GM18526 (cell line): ENCODE results near the gene SYNGR1.

Experiments used
- POLR2A ChIP-seq: IDR thresholded peaks from 3 replicates; pipeline ENCODE4 v1.6.1; 2011; ENCODE audit not compliant: insufficient read length; ENCODE audit errors: extremely low read depth

The SYNGR1 gene

DNA sequence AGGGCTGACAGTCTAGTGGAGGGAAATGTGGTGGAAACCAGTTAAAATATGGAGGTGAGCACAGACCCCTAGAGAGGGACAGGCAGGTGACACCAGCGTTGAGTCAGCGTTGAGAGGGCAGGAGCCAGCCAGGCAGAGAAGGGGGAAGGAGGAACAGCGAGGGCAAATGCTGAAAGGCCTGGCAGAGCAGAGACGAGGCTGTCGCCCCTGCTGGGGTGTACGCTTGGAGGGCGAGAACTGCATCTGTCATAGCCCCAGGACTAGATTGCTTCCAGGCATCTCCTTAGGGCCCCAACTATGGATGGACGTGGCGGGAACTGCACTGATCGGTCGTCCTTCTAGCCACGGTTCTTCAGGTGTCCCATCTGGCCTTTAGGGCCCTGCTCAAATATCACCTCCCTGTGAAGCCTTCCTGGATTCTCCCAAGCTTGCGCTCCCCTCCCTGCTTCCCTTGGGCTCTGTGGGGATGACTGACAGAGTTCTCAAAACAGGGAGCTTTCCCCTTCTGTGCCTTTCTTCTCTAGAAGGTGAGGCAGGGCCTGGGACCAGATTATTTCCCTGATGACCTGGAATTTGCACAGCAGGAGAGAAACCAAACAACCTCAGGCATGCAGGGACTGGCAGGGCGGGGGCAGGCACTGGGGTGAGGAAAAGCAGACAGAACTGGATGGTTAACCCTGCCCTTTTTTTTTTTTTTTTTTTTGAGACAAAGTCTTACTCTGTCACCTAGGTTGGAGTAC lies 11.1 kb downstream of the SYNGR1 start:
- TF ChIP-seq POLR2A, result no peak

DNA sequence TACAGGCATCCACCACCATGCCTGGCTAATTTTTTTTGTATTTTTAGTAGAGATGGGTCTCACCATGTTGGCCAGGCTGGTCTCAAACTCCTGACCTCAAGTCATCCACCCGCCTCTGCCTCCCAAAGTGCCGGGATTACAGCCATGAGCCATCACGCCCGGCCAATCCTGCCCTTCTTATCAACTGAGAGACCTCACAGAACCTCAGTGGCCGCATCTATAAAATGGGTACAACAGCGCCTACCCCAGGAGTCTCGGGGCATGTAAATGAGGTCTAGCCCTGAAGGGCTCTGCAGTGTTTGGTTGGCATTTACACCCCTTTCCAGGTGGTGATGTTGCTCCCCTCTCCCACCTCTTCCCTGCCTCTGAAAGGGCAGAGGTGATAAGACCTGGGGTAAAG lies 11.7 kb downstream of the SYNGR1 start:
- no peak for TF ChIP-seq POLR2A

DNA sequence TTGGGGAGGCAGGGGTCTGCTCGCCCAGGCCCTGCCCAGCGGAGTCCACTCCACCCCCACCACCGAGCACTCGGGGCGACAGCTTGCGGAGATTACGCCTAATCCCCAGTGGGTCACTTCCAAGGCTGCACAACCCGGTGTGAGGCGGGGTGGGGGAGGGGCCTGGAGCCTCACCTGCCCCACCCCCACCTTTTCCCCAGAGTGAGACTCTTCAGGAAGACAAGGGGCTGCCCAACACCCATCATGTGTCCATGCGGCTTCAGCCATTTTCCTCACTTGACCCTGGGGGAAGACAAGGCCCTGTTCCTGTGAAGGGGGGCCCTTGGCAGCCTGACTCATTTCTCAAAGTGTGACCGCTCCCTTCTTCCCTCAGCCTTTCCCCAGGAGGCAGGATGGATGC lies 12.5 kb downstream of the SYNGR1 start:
- TF ChIP-seq POLR2A, result no peak

DNA sequence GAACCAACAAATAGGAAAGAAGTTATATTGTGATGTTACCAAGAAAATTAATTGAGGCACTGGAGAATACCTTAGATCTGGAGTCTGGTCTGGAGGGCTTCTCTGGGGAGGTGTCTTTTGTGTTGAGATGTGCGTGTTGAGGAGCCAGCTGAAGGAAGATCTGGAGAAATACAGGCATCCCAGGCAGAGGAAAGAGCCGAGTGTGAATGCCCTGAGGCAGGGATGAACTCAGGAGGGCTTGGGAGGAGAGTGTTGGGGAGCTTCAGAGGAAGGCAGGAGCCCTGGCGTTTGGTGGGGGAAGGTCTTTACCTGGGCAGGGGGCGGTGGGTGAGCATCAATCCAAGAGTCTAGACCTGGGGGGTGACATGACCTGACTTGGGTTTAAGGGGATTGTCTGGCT lies 13.1 kb downstream of the SYNGR1 start:
- no peak for TF ChIP-seq POLR2A

DNA sequence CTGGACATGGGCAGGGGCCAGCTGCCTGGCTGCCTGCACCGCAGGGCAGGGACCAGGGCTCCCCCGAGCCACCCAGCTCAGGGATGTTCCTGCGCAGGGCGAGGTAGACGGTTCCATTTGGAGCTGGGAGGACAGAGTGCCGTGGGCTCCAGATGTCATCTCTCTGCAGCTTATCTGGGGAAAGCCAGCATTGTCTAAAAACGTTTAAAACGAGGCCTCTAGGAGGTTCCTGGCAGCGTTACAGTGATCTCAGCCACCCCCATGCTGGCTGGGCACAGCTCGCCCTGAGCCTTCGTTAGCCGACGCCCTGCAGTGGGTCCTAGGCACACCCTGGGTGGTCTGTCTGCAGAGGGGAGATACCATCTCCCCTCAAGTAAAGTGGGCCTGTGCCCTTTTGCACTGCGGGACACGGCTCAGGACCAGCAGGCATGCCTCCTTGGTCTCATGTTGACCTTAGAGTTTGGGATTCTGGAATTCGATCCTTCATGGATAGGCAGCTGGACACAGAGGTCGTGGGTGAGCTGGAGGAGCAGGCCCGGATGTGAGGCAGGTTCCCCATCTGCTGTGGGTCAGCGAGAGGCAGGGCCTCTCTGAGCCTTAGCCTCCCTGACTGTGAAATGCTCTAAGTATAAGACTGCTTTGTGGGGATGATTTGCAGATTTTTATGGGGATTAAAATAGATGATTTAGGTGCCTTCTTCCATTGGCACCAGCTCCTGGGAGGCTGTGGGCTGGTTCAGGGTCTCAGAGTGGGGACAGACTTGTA lies 14.1 kb downstream of the SYNGR1 start:
- TF ChIP-seq POLR2A, result no peak

DNA sequence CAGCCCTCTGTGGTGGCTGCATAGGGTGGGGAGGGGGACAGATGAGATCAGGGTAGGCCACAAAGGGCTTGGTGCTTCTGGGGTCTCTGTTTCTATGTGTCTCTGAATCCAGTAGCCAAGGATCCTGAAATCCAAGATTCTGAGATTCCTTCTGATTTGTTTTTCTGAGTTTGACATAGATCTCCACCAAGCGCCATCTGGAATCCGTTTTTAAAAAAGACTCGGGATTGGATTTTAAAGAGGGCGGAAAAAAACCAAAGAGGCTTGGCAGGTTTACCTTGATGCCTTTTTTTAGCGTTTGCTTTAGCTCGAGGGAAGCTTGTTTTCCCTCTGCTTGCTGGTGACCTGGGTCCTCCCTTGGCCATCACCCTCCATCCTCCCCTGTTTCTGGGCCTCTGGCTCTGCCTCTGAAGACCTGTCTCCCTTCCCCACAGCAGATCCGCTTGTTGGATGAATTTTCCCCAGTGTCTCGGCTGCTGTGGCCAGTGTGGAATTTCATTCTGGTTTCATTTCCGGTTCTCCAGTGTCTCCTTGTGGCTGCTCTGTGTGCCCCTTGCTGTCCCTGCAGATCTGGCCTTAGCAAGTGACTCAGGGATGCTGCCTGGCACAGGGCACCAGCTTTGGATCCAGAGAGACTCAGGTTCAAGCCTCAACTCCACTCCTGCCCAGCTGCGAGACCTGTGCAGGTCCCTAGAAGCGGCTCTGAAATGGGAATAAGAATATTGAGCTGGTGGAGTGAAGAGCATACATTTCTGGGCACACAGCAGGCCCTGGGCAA lies 15.1 kb downstream of the SYNGR1 start:
- no peak for TF ChIP-seq POLR2A

DNA sequence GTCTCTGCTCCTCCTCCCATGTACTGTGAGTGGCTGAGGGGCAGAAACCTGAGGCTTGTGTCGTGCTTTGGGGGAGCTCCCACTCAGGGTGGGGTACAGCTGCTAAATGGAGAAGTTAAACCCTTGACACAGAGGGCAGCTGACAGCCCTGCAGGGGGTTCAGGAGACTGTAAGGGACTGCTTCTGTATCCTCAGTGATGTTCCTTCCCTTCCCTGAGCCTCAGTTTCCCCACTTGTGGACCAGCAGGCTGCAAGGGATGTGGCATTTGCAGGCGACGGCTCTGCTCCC lies 15.6 kb downstream of the SYNGR1 start:
- TF ChIP-seq POLR2A, result no peak

DNA sequence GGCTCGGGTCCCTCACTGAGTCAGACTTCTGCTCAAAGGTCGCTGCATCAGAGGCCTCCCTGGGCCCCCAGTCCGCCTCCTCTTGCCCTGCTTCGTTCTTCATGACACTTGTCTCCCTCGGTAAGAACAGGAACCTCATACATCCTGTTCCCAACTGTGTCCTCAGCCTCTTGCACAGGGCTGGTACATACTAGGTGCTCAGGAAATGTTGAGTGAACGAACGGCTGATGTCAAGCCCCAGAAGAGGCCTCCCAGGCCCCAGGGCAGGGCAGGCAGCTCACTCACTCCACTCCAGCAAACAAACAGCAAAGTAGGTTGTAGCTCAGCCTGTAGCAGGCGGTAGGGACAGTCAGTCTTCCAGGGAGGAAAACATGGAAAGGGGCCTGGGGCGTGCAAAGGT lies 17.2 kb downstream of the SYNGR1 start:
- TF ChIP-seq POLR2A, result no peak

DNA sequence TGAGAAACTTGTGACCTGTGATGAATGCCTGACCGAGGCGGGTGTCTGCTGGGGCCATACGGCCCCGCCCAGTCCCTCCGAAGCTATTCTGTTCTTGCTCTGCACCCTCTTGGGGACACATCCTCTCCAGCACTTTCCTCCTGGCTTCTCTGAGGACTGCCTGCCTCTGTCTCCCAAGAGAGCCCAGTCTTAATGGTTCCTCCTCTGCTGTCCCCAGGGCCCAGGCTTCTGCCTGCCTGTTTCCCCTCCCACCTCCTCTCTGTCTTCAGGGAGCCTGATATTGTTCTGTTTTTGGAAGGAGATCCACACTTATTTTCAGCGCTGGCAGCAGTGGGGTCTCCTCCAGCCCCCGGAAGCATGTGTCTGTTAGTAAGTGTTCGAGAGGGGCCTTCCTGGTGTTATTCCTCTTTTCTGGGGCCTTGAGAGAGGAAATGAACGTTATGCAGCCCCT lies 18.7 kb downstream of the SYNGR1 start:
- TF ChIP-seq POLR2A, result no peak

DNA sequence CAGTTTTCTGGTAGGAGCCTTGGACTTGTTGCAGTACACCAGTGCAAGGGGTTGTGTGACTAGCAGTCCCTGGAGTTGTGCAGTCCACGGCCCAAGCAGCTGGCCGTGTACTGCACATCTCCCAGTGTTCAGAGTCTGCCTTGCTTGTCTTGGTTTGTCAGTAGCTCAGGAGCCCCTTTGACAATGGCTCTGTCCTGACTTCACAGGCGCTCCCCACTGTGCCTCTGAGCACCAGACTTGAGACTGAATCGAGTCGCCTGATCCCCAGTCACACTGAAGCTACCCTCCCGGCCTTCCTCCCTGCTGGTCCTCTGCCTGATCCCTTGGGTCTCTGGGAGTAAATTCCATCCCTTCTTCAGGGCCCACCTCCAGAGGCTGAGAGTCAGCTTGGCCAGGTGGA lies 19.4 kb downstream of the SYNGR1 start:
- TF ChIP-seq POLR2A, result no peak

DNA sequence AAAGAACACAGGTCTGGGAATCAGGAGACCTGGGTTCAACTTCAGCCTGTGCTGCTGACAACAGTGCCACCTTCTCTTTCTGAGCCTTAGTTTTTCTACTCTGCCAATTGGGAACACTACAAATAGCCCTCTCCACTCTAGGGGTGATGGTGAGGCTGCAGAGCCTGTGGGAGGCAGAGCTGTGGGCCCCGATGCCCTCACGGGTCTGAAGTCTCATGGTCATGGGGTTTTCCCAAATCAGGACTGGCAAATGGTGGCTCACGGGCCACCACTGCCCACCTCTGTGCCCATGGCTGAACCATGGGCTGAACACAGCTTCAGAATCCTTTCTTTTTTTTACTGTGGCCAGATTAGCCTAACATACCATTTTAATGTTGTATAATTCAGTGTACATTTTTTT lies 19.8 kb downstream of the SYNGR1 start:
- no peak for TF ChIP-seq POLR2A

DNA sequence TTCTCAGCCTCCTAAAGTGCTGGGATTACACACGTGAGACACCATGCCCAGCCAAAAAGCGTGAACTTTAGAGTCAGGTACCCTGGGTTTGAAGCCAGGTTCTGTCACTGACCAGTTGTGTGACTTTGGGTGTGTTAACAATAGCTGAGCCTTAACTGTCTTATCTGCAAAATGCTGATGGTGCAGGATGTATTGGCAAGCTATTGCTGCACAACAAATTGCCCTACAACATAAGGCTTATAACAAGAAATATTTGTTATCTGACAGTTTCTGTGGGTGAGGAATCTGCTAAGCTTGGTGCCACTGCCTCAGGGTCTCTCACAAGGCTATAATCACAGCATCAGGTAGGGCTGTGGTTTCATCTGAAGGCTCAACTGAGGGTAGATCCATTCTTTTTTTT lies 21.9 kb downstream of the SYNGR1 start:
- no peak for TF ChIP-seq POLR2A

DNA sequence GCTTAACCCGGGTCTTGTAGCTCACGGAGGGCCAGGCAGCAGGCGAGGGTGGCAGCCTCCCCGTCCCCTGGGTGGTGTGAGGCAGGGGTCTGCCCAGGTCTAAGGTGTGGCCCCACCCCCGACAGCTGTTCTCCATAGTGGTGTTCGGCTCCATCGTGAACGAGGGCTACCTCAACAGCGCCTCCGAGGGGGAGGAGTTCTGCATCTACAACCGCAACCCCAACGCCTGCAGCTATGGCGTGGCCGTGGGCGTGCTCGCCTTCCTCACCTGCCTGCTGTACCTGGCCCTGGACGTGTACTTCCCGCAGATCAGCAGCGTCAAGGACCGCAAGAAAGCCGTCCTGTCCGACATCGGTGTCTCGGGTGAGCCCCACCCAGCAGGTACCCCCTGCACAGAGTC lies 24.4 kb downstream of the SYNGR1 start:
- TF ChIP-seq POLR2A, result no peak

DNA sequence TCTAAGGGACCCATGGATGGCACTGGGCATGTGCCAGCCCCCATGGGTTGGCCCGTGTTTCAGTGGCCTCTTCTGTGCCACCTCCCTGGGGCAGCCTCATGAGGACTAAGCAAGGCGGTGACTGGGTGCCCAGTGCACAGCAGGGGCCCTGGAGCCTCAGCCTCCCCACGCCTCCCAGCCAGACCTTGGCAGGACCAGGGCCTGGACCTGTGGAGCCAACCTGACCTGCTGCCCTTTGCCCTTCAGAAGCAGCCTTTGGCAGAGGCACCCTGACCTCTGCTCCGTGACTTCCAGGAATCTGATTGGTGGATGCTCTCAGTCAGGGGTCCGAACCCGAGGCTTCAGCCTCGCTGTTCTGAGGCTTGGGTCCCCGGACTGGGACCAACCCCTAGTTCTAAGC lies 25.0 kb downstream of the SYNGR1 start:
- no peak for TF ChIP-seq POLR2A

DNA sequence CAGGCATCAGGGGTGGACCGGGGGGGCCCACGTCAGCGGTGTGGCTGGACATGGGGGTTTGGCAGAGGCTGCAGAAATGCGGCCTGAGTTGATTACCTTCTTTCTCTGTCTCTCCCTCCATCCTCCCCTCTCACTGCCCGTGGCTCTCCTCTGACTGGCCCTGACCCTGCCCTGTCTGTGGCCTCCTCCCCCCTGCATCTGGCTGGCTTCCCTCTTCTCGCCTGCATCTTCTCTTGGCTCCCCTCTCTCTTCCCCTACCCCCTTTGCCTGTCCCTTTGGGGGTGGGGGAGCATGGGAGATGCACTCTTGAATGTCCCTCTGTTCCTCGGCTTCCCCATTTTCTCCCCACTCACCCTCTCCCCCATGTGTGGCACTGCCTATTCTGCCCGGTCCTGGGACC lies 25.9 kb downstream of the SYNGR1 start:
- TF ChIP-seq POLR2A, result no peak
